Stimulated activated CD8-positive, alpha-beta memory T cell treated with anti-CD3 and anti-CD28 coated beads, Interleukin-4, amount 100 ng/mL, for 24 hours (primary cell): ENCODE results near the gene OBP2A.
"Not testable (repeated sequence)": the region's sequence is repeated elsewhere in the genome, so short reads cannot be mapped to it uniquely, and the experiment has no call there.

Experiments used
- DNase-seq: peaks from one replicate; pipeline ENCODE4 v3.0.0-alpha.2; 2020; ENCODE audit warnings: low read depth

OBP2A gene

GRCh38 chr9:135512241-135512603 lies 33.7 kb upstream of the OBP2A start:
- DNase-seq, result no peak

- DNase-seq, result no peak
These were observed 33.0 kb upstream of the OBP2A start for GRCh38 chr9:135512904-135513303.

- no peak for DNase-seq
These were observed 32.5 kb upstream of the OBP2A start for GRCh38 chr9:135513351-135513846.

GRCh38 chr9:135513906-135514305 lies 32.0 kb upstream of the OBP2A start:
- not testable (repeated sequence) for DNase-seq

- DNase-seq, result no peak
These were observed 31.4 kb upstream of the OBP2A start for GRCh38 chr9:135514342-135515082.

- no peak for DNase-seq
These were observed 30.6 kb upstream of the OBP2A start for GRCh38 chr9:135515083-135515951.

- DNase-seq, result no peak
These were observed 29.6 kb upstream of the OBP2A start for GRCh38 chr9:135516132-135516860.

- DNase-seq, result no peak
These were observed 28.5 kb upstream of the OBP2A start for GRCh38 chr9:135517407-135517822.

- DNase-seq, result no peak
These were observed 26.6 kb upstream of the OBP2A start for GRCh38 chr9:135519179-135519971.

GRCh38 chr9:135520916-135521607 lies 24.9 kb upstream of the OBP2A start, which contains the start of gene LCN1:
LCN1 (plus strand) TSS chr9:135521440; CDS start chr9:135521498, 58 bp downstream.
- no peak for DNase-seq

GRCh38 chr9:135521608-135522095 lies 24.3 kb upstream of the OBP2A start:
- no peak for DNase-seq

- no peak for DNase-seq
These were observed 23.6 kb upstream of the OBP2A start for GRCh38 chr9:135522137-135522877.

- no peak for DNase-seq
These were observed 23.0 kb upstream of the OBP2A start for GRCh38 chr9:135522931-135523330.

- DNase-seq, result no peak
These were observed 22.3 kb upstream of the OBP2A start for GRCh38 chr9:135523521-135524129.

- no peak for DNase-seq
These were observed 21.6 kb upstream of the OBP2A start for GRCh38 chr9:135524130-135524861.

GRCh38 chr9:135525241-135526088 lies 20.5 kb upstream of the OBP2A start:
- DNase-seq, result no peak

GRCh38 chr9:135526089-135526729 lies 19.7 kb upstream of the OBP2A start:
- no peak for DNase-seq
